CD14-positive monocyte (primary cell): ENCODE measurements around the gene ADGRF3. TPM values are rescaled to one million over a fixed set of nuclear protein-coding genes. Genes with fewer than 3 reads are reported as not detected.
A peak's percentile ranks its signal among the peaks of the same experiment; 100 is the strongest.

Experiments used
- DNase-seq, 3 donors: peaks; one replicate each; pipeline ENCODE4 v3.0.0-alpha.2; 2011 to 2022
- H2AFZ ChIP-seq: 2 replicates; pipeline ENCODE4 v1.6.0; 2012; ENCODE audit warnings: mild to moderate bottlenecking, low read depth, low read length, inconsistent platforms; ENCODE audit not compliant: insufficient read depth, poor library complexity, severe bottlenecking
- H3K27ac ChIP-seq, 2 donors: 1 replicate in 1 of 2; 2 replicates in 1 of 2; pipeline ENCODE4 v1.5.1; 2012 to 2013; ENCODE audit warnings: low read length in 2 of 2, control low read depth in 1 of 2, inconsistent platforms in 1 of 2, low read depth in 1 of 2, mild to moderate bottlenecking in 1 of 2
- H3K27me3 ChIP-seq, 2 donors: one replicate each; pipeline versions ENCODE4 v1.6.0 to v1.6.1; 2011 to 2013; ENCODE audit warnings: low read length in 2 of 2; ENCODE audit not compliant: control insufficient read depth in 2 of 2, insufficient read depth in 2 of 2
- H3K36me3 ChIP-seq, 2 donors: replicated peaks in 1 of 2; 1 replicate in 1 of 2; 2 replicates in 1 of 2; pipeline versions ENCODE4 v1.5.1 to v1.6.1; 2012 to 2013; ENCODE audit warnings: low read length in 2 of 2, control low read depth in 1 of 2, inconsistent platforms in 1 of 2, mild to moderate bottlenecking in 1 of 2; ENCODE audit not compliant: insufficient read depth in 2 of 2, control insufficient read depth in 1 of 2
- H3K4me1 ChIP-seq, 2 donors: 1 replicate in 1 of 2; 2 replicates in 1 of 2; pipeline versions ENCODE4 v1.5.1 to v1.6.1; 2012 to 2013; ENCODE audit warnings: low read length in 2 of 2, control low read depth in 1 of 2, inconsistent platforms in 1 of 2, mild to moderate bottlenecking in 1 of 2, moderate library complexity in 1 of 2; ENCODE audit not compliant: insufficient read depth in 2 of 2, control insufficient read depth in 1 of 2
- H3K4me2 ChIP-seq: replicated peaks from 2 replicates; pipeline ENCODE3; 2012; ENCODE audit warnings: low read length, moderate library complexity, mild to moderate bottlenecking; ENCODE audit not compliant: poor library complexity, severe bottlenecking; ENCODE audit errors: extremely low read depth
- H3K4me3 ChIP-seq, 3 experiments: fragments of 200-600 bp in 1 of 3; sonication (generic) in 1 of 3; replicated peaks in 1 of 3; 1 replicate in 2 of 3; 2 replicates in 1 of 3; pipeline ENCODE4 v1.5.1; 2011 to 2013; ENCODE audit warnings: low read length in 3 of 3, mild to moderate bottlenecking in 3 of 3, control low read depth in 2 of 3, low read depth in 2 of 3, inconsistent platforms in 1 of 3, moderate library complexity in 1 of 3
- H3K79me2 ChIP-seq: 2 replicates; pipeline ENCODE4 v1.6.0; 2012; ENCODE audit warnings: mild to moderate bottlenecking, control low read depth, inconsistent platforms, low read length, moderate library complexity; ENCODE audit not compliant: insufficient read depth
- H3K9ac ChIP-seq: 2 replicates; pipeline ENCODE4 v1.6.0; 2017; ENCODE audit warnings: low read length, mild to moderate bottlenecking; ENCODE audit not compliant: insufficient read depth, poor library complexity, severe bottlenecking
- H3K9me3 ChIP-seq, 2 donors: replicated peaks in 1 of 2; 1 replicate in 1 of 2; 2 replicates in 1 of 2; pipeline versions ENCODE4 v1.5.1 to v1.6.1; 2012 to 2013; ENCODE audit warnings: low read length in 2 of 2, control low read depth in 1 of 2; ENCODE audit not compliant: control insufficient read depth in 1 of 2, insufficient read depth in 1 of 2
- H4K20me1 ChIP-seq: 2 replicates; pipeline ENCODE4 v1.6.0; 2012; ENCODE audit warnings: mild to moderate bottlenecking, low read length, control low read depth, moderate library complexity; ENCODE audit not compliant: insufficient read depth
- H3K27ac Mint-ChIP-seq, 7 donors: one replicate each; pipeline ENCODE4 v1.8.0; 2020; ENCODE audit warnings: mild to moderate bottlenecking in 7 of 7, mixed read lengths in 7 of 7, moderate library complexity in 6 of 7, inconsistent platforms in 2 of 7
- H3K27me3 Mint-ChIP-seq, 3 donors: one replicate each; pipeline ENCODE4 v1.8.0; 2021 to 2022; ENCODE audit warnings: low read depth in 3 of 3, mild to moderate bottlenecking in 3 of 3, mixed read lengths in 3 of 3, moderate library complexity in 3 of 3, inconsistent platforms in 1 of 3
- H3K36me3 Mint-ChIP-seq, 2 donors: one replicate each; pipeline ENCODE4 v1.8.0; 2020; ENCODE audit warnings: mixed read lengths in 2 of 2, inconsistent platforms in 1 of 2, mild to moderate bottlenecking in 1 of 2
- H3K4me1 Mint-ChIP-seq: one replicate; pipeline ENCODE4 v1.8.0; 2020; ENCODE audit warnings: mild to moderate bottlenecking, mixed read lengths
- H3K4me3 Mint-ChIP-seq, 2 donors: one replicate each; pipeline ENCODE4 v1.8.0; 2020; ENCODE audit warnings: mild to moderate bottlenecking in 2 of 2, mixed read lengths in 2 of 2, moderate library complexity in 1 of 2
- H3K9me3 Mint-ChIP-seq, 7 donors: one replicate each; pipeline ENCODE4 v1.8.0; 2020 to 2022; ENCODE audit warnings: mixed read lengths in 7 of 7, mild to moderate bottlenecking in 6 of 7, moderate library complexity in 6 of 7, inconsistent platforms in 2 of 7
- WGBS: methylation state at CpG from one replicate; pipeline ENCODE4 v1.1.5; 2013; ENCODE audit warnings: missing lambda C conversion rate; ENCODE audit not compliant: insufficient coverage; 5-methylcytosine and 5-hydroxymethylcytosine counted together
- intact Hi-C, 2 donors: fragments of 100-400 bp; cut with micrococcal nuclease; formaldehyde crosslinking; loops; one replicate each; pipeline versions ENCODE4 v1.15.0 to v1.15.1; 2023
- polyA plus RNA-seq, 3 donors: library from polyadenylated mRNA; depleted of rRNA in 1 of 3; unstranded in 2 of 3; stranded (reverse) in 1 of 3; fragments of 300-500 nt in 2 of 3; fragments of >200 nt in 1 of 3; fragmentation: Illumina TruSeq in 2 of 3; gene quantifications; 1 replicate in 2 of 3; 2 replicates in 1 of 3; pipeline ENCODE4 v1.2.3, GENCODE V29; 2012 to 2021
- TF ChIP-seq, protein P1 (sequence below): fragments of 200-600 bp; IDR thresholded peaks from one replicate; pipeline ENCODE4 v1.8.0; 2022; ENCODE audit warnings: antibody characterized with exemption, mild to moderate bottlenecking

Gene ADGRF3
- polyA plus RNA-seq, 3 donors = 0.33 TPM; not detected in 2

DNA sequence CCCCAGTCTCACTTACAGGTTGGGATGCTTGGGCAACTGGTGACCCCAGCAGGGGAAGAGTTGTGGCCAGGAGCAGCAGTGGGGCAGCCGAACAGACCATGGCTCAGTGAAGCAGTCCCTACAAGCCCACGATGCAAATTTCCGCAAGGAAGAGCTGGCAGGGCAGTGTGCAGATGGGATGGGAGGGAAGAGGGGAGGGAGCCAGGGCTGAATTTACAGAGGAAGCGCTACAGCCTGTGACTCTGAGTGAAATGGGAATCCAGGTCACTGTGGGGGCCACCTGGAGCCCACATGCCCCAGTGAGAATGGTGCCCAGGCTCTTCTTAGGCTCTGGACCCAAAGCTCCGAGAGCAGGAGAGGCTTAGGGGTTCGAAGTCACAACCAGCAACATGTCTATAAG, 27.6 kb downstream of the ADGRF3 start:
- Histone ChIP-seq H3K9ac (no peak overlapping the region), H2AFZ (no peak overlapping the region), H3K9me3 (no peaks in the 10 kb centered on the region), H4K20me1 (no peaks in the 10 kb centered on the region), H3K79me2 (no peaks in the 10 kb centered on the region), H3K36me3 (no peaks in the 10 kb centered on the region), H3K4me2 (no peak overlapping the region), H3K4me1 (no peaks in the 10 kb centered on the region), H3K27ac (no peak overlapping the region), H3K27me3 (no peaks in the 10 kb centered on the region), H3K4me3 (no peak overlapping the region)
- Mint-ChIP-seq H3K36me3 (no peaks in the 10 kb centered on the region), H3K4me3 (no peak overlapping the region), H3K27ac (peak overlapping the region in 1 of 7 donors; percentile 1), H3K4me1 (peaks cover 6% of the 10 kb centered on the region), H3K27me3 (peaks cover 0 to 7% (median 0%) of the 10 kb centered on the region in 3 donors), H3K9me3 (no peaks in the 10 kb centered on the region)
- intact Hi-C loops = no loop called here
- no peak for DNase-seq
- TF ChIP-seq, protein P1, sequence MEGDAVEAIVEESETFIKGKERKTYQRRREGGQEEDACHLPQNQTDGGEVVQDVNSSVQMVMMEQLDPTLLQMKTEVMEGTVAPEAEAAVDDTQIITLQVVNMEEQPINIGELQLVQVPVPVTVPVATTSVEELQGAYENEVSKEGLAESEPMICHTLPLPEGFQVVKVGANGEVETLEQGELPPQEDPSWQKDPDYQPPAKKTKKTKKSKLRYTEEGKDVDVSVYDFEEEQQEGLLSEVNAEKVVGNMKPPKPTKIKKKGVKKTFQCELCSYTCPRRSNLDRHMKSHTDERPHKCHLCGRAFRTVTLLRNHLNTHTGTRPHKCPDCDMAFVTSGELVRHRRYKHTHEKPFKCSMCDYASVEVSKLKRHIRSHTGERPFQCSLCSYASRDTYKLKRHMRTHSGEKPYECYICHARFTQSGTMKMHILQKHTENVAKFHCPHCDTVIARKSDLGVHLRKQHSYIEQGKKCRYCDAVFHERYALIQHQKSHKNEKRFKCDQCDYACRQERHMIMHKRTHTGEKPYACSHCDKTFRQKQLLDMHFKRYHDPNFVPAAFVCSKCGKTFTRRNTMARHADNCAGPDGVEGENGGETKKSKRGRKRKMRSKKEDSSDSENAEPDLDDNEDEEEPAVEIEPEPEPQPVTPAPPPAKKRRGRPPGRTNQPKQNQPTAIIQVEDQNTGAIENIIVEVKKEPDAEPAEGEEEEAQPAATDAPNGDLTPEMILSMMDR = no peak
- WGBS = 78% methylated on average over 4 of the region's 6 CpGs

DNA sequence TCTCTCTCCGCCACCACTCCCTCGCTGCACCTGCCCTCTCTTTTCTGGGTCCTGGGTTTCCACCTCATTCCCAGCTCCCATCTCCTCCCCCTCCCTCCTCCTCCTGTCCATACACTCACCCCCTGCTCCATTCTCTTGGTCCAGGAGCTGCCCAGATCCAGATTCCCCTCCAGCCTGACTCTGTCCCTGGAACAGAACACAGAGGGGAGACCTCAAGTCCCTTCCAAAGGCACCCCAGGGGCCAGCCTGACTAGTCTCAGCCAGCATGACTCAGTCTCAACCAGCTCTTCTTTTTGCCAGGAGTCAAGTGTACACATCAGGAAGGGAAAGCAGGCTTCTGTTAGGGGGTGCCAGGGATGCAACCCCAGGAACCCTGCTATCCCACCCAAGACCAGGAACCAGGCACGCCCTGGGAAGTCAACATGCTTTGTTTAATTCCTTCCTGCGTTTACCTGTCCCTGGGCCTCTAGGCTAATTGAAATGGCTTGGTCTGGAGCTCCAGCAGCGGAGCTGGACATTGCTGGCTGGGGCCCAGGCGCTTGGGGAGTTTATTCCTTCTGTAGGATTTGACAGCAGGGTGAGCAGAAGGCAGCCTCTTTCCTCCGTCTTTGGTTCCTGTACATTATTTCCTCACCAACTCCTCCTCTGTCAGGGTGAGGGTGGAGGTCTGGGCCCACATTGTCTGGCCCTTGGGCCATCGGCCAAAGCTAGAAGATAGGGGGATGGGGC, 29.0 kb downstream of the ADGRF3 start:
- H3K36me3 ChIP-seq = no peaks in the 10 kb centered on the region
- TF ChIP-seq, protein P1 = no peak
- no peaks in the 10 kb centered on the region for H3K4me1 ChIP-seq
- H3K36me3 Mint-ChIP-seq = no peaks in the 10 kb centered on the region
- no peak overlapping the region for H3K9ac ChIP-seq
- DNase-seq = no peak
- H3K4me1 Mint-ChIP-seq = peaks cover 6% of the 10 kb centered on the region
- no peaks in the 10 kb centered on the region for H3K27me3 ChIP-seq
- no peak overlapping the region for H3K4me3 Mint-ChIP-seq
- H3K27me3 Mint-ChIP-seq = peaks cover 0 to 7% (median 0%) of the 10 kb centered on the region in 3 donors
- no peak overlapping the region for H2AFZ ChIP-seq
- H3K27ac ChIP-seq = no peak overlapping the region
- no peak overlapping the region for H3K4me2 ChIP-seq
- intact Hi-C loops = no loop called here
- peaks cover 0 to 1% (median 0%) of the 10 kb centered on the region in 7 donors for H3K9me3 Mint-ChIP-seq
- H3K9me3 ChIP-seq = no peaks in the 10 kb centered on the region
- WGBS = 93% methylated on average over 4 of the region's 8 CpGs
- no peaks in the 10 kb centered on the region for H3K79me2 ChIP-seq
- no peak overlapping the region for H3K27ac Mint-ChIP-seq
- H4K20me1 ChIP-seq = no peaks in the 10 kb centered on the region
- no peak overlapping the region for H3K4me3 ChIP-seq
